Erythroblast (primary cell): Measurements from ENCODE around the gene CTXND1.

Source experiments
- GATA1 ChIP-seq: IDR thresholded peaks from 2 replicates; pipeline ENCODE4 v1.6.1; 2011; ENCODE audit warnings: low read depth, mild to moderate bottlenecking, control low read depth, low read length, moderate library complexity
- POLR2A ChIP-seq: IDR thresholded peaks from 2 replicates; pipeline ENCODE4 v1.6.1; 2011; ENCODE audit warnings: mild to moderate bottlenecking, low read length

DNA sequence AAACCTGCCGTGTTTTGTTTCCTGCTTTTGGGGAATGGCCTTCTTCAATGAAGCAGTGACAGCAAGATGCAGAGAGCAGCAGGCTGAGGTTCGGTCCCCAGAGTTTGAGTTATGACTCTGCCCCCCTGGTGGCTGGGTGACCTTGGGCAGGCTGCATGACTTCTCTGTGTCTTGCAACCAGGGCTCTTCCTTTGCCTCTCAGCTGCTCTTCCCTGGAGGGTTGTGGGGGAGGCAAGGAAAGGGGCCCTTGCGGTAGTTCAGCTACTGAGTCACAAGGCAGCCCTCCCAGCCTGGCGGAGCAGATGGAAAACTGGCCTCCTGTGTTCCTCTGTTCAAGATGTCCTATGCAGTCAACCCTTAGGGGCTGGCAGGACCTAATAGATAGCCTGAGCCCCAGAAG is 17.1 kb downstream of the CTXND1 start:
- TF ChIP-seq POLR2A (no peak), GATA1 (no peak)
